Measurements from ENCODE around the gene TNFSF15. TPM values are rescaled to one million over a fixed set of nuclear protein-coding genes. Genes with fewer than 3 reads are reported as not detected.

The TNFSF15 gene
- total and polyA plus RNA-seq, 8 donors: 0.31 to 12.3 (median 2.4) TPM

- Histone ChIP-seq H3K4me1 (peaks cover 11 to 29% (median 16%) of the 10 kb centered on the region in 4 donors), H3K27me3 (no peaks in the 10 kb centered on the region), H3K9me3 (no peaks in the 10 kb centered on the region), H3K4me3 (no peak overlapping the region), H3K36me3 (no peaks in the 10 kb centered on the region), H3K27ac (no peak overlapping the region)
- TF ChIP-seq POLR2AphosphoS5 (IDR thresholded peaks at IDR 0.05): no peak
- TF ChIP-seq CTCF (IDR thresholded peaks at IDR 0.05): no peak
- no peak for TF ChIP-seq POLR2A (IDR thresholded peaks at IDR 0.05)
- no peak for TF ChIP-seq EP300 (IDR thresholded peaks at IDR 0.05)
- DNase-seq: no peak
- intact Hi-C loops (cut with DNase I; ENCODE audit: low total_unique reads): no loop called here
- WGBS, 5 donors: 92 to 97% (median 93%) methylated on average over 4 of the region's 4 CpGs
Measured at GRCh38 chr9:114847492-114848417, 41.9 kb upstream of the TNFSF15 start.

GRCh38 chr9:114845373-114845772 is 39.5 kb upstream of the TNFSF15 start:
- no peaks in the 10 kb centered on the region for H3K9me3 ChIP-seq
- no peaks in the 10 kb centered on the region for H3K27me3 ChIP-seq
- no peak overlapping the region for H3K4me3 ChIP-seq
- H3K4me1 ChIP-seq: peaks cover 0 to 5% (median 0%) of the 10 kb centered on the region in 4 donors
- no peaks in the 10 kb centered on the region for H3K36me3 ChIP-seq
- DNase-seq: no peak
- TF ChIP-seq EP300 (IDR thresholded peaks at IDR 0.05): no peak
- no peak for TF ChIP-seq POLR2AphosphoS5 (IDR thresholded peaks at IDR 0.05)
- TF ChIP-seq POLR2A (IDR thresholded peaks at IDR 0.05): no peak
- TF ChIP-seq CTCF (IDR thresholded peaks at IDR 0.05): no peak
- intact Hi-C loops (cut with DNase I; ENCODE audit: low total_unique reads): no loop called here
- 87 to 95% (median 91%) methylated on average over 5 of the region's 5 CpGs for WGBS, 5 donors
- H3K27ac ChIP-seq: no peak overlapping the region

- H3K9me3 ChIP-seq: no peaks in the 10 kb centered on the region
- H3K4me1 ChIP-seq: no peaks in the 10 kb centered on the region
- no peak overlapping the region for H3K4me3 ChIP-seq
- H3K36me3 ChIP-seq: no peaks in the 10 kb centered on the region
- intact Hi-C loops (cut with DNase I; ENCODE audit: low total_unique reads): no loop called here
- DNase-seq: no peak
- no peak for TF ChIP-seq EP300 (IDR thresholded peaks at IDR 0.05)
- TF ChIP-seq CTCF (IDR thresholded peaks at IDR 0.05): no peak
- no peak for TF ChIP-seq POLR2AphosphoS5 (IDR thresholded peaks at IDR 0.05)
- TF ChIP-seq POLR2A (IDR thresholded peaks at IDR 0.05): no peak
- 72 to 81% (median 74%) methylated on average over 3 of the region's 3 CpGs for WGBS, 5 donors
- H3K27me3 ChIP-seq: no peaks in the 10 kb centered on the region
- H3K27ac ChIP-seq: no peak overlapping the region
Measured at GRCh38 chr9:114844766-114845165, 38.9 kb upstream of the TNFSF15 start.

GRCh38 chr9:114837923-114838322 is 32.1 kb upstream of the TNFSF15 start:
- no peaks in the 10 kb centered on the region for H3K36me3 ChIP-seq
- no peak for TF ChIP-seq EP300 (IDR thresholded peaks at IDR 0.05)
- no peak for TF ChIP-seq POLR2AphosphoS5 (IDR thresholded peaks at IDR 0.05)
- TF ChIP-seq POLR2A (IDR thresholded peaks at IDR 0.05): no peak
- no peak for TF ChIP-seq CTCF (IDR thresholded peaks at IDR 0.05)
- H3K9me3 ChIP-seq: peaks cover 0 to 4% (median 0%) of the 10 kb centered on the region in 4 donors
- no peak overlapping the region for H3K27ac ChIP-seq
- intact Hi-C loops (cut with DNase I; ENCODE audit: low total_unique reads): no loop called here
- DNase-seq: no peak
- no peaks in the 10 kb centered on the region for H3K27me3 ChIP-seq
- no peak overlapping the region for H3K4me3 ChIP-seq
- H3K4me1 ChIP-seq: no peaks in the 10 kb centered on the region
